GM19397 (cell line): ENCODE data around the gene SERTM2.
A peak's percentile ranks its signal among the peaks of the same experiment; 100 is the strongest.
"Not testable (repeated sequence)": the region's sequence is repeated elsewhere in the genome, so short reads cannot be mapped to it uniquely, and the experiment has no call there.

Source experiments
- ATAC-seq: cut with Tn5 transposase; IDR thresholded peaks from one replicate; pipeline ENCODE4 v1.9.1; 2021; ENCODE audit warnings: mild to moderate bottlenecking, moderate library complexity; ENCODE audit not compliant: unreplicated experiment

The SERTM2 gene

DNA sequence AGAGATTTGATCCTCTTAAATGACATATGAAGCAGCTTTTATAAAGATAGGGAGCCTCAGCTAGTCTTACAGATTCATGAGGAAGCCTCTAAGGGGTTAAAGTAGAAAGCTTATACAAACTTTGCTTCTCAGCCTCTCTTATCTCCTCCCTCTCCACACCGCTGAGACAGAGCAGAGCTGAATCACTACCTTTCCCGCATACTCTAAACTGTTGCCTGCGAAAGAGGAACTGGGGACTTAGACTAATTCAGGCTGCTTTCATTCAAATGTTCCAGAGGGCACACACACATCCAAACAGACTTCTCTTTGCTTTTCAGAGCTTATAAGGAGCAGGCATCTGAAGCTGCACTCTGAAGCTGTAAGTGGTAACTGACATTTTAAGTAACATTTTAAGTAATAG lies at the start of gene SERTM2:
TSS of gene SERTM2 (plus strand) at position 169 of the 400 bp plus-strand sequence. CDS start 7,213 bp downstream, outside the sequence.
- ATAC-seq, result peak; percentile 93

DNA sequence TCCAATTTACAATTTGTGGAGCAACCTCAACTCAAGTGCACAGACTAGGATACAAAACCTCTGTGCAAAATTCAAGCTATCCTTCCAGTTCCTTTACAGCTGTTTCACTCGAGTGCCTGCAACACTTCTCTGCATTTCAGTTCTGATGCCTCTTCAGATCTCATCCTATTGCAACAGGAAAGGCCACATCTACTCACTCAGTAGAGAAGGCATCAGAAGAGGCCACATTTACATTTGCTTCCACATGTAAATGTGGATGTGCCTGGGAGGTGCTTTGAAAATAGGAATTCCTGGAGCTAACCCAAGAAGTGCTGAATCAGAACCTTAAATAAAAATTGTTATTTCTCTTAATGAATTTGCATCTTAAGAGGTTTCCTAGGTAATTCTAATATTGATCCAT lies 45.8 kb upstream of the SERTM2 start:
- no peak for ATAC-seq

DNA sequence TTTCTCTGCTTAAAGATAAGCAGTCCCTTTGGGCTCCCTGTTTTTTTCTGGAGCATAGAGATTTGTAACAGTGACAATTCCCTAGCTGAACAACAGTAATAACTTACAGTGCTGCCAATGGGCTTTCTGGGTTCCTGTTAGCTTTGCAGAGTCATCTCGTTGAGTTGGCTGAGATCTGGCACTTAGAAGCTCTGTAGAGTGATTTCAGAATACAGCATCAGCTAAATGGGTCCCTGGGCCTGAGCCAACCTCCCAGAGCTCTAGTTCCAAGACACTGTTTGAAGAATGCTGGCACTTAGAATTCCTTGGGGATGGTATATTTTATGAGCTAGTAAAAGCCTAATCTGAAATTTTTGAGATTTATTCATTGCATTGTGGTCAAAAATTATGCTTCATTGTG lies 43.5 kb upstream of the SERTM2 start:
- ATAC-seq, result no peak

DNA sequence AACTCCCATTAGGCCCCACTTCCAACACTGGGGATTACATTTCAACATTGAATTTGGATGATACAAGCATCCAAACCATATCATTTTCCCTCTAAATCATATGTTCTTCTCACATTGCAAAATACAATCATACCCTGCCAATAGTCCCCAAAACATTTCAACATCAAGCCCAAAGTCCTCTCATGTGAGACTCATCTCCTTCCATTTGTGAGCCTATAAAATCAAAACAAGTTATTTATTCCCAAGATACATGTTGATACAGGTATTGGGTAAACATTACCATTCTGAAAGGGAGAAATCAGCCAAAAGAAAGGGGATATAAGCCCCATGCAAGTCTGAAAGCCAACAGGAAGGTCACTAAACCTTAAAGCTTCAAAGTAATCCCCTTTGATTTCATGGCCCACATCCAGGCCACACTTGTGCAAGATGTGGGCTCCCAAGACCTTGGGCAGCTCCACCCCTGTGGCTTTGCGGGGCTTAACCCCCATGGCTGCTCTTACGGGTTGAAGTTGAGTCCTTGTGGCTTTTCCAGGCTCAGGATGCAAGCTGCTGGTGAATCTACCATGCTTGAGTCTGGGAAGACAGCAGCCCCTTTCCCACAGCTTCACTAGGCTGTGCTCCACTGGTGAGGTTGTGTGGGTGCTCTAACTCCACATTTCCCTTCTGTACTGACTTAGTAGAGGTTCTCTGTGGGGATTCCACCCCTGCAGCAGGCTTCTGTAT lies 40.6 kb upstream of the SERTM2 start:
- ATAC-seq, result no peak

DNA sequence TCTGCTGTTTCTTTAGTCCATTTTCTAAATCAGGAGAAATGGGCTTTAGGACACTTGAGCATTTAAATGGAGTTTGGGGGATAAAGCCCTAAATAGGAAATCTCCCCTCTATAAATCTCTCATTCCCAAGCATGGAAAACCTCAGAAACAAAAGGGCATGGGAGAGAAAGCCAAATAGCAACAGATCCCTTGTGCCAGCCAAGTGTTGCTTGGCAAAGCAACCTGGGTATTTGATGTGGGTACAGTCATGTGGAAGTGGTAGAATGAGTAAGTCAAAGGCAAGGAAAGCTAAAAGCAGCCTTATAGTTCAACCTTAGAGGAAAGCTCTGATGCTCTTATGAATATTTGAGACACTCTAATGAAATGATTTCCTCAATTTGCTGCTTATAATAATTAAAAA lies 29.5 kb upstream of the SERTM2 start:
- ATAC-seq, result no peak

DNA sequence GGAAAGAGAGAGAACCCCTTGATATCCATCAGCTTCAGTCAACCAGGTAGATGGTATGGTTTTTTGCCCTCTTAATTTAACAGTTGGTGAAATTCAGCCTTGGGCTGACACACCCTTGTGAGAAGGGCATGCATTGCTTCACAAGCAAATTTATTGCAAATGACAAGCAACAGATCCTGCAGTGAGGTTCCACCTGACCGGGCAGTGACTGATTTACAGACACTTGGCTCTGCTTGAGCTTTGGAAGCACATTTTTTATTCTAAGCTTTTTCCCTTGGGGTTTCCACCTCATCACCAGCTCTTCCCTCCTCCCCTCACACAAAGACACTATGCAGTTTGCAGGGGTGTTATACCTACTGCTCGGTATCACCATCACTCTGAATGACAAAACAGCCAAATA lies 28.3 kb upstream of the SERTM2 start:
- peak; percentile 53 for ATAC-seq

DNA sequence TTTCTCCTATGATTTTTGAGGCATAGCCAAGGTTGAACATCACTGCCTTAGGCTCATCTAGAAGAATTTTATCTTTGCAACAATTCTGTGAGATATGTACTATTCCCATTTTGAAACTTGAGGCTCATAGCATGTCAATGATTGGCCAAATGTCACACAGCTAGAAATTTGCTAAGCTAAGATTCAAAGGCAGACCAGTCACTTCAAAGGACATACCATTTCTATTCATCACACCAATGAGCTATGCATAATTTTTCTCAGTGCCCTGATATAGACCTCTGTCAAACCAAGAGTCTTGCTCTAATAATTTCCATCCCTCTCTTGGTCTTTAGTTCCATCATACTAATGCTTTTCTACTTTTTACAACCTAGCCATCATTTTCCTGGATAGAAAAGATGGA lies 27.6 kb upstream of the SERTM2 start:
- ATAC-seq, result no peak

DNA sequence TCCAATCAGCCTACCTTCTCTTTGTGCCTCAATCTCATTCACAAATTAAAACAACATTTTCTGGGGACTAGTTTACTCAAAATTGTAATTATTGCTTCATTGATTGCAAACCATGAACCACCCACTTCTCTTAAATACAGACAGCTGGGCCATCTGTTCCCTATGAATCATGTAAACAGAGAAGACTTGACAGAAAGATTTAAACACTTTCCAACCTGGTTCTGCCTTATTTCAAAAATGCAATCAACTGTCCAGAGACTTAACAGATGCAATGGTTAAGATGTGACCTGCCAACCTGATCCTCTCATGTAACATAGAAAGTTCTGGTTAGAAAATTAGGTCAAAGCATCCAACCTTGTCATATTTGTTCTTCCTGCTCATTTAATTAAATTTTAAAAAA lies 20.8 kb upstream of the SERTM2 start:
- ATAC-seq, result no peak

DNA sequence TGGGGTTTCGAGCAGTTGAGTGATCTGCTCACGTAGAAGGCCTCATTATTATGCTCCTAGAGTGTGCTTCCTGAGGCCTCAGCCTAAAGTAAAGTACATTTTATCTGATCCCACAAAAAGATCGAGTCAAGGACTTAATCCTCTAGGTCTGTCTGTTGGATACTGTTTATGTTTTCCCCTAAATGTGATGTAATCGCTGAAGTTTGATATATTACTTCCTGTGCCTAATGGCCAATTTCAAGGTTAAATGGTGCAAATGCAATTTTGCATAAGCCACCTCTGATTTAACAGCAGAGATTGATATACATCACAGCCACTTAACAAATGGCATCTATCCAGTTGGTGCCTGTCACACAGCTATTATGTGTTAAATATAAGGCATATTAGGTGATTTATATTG lies 19.4 kb upstream of the SERTM2 start:
- no peak for ATAC-seq

DNA sequence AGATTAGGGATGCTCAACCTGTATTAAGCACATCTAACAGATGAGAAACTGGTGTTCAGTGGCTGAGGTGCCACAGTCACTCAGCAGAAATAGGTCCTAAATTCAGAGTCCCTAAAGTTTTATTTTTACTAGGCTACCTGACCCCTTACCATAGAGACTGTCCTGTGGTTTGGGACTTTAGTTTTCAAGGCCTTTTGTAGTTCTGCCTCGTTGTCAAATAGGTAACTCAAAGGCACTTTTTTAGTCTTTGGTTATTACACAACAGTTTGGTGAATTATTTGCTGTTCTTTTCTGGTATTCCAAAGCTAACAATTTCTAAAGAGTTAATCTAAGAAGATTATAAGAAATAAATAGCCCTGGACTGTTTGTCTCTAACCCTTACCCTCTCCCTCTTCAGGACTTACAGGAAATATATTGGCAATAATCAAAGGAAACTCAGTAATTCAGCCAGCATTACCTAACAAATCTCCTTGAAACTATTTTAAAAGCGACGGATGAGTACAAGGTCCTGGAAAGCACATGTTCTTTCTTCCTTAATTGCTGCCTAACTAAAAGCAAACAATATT lies 12.8 kb upstream of the SERTM2 start:
- no peak for ATAC-seq

DNA sequence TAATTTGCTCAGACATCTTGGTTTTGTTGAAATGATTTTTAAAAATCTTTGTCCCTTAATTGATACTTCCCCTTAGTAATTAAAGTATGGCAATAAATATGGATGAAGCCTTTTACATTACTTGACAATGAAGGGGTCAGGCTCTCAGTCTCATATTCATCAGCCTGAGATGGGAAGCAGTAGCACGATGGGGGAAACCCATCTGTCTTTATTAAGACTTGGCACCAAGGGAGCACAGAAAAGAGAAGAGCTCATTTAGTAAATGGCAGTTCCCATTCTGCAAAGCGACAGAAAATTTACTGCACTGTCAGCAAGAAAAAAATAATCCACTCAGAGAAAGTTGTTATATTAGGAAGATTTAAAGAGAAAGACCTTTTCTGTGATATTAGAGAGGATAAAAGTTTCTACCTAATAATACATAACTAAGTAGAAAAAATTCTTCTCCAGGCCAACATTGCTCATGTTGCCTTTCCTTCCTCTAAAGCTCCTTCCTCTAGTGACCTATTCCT lies 7.9 kb upstream of the SERTM2 start:
- no peak for ATAC-seq

DNA sequence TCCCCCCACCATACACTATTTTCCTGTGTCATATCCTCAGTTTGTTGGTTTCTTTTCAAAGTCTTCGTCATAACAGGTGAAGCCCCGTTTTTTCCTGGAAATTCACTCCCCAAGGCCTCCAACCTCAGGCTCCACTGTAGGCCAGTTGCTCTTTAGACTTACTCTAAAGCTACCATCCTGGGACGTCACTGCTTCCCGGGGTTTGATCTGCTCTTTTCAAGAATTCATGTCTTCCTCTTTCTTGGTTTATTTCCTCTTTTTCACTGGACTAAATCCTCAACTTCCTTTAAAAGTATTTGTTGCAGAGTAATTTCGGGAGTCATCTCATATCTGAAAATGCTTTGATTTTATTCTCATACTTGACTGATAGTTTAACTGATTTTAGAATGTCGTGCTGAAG lies 6.5 kb upstream of the SERTM2 start:
- ATAC-seq, result no peak

DNA sequence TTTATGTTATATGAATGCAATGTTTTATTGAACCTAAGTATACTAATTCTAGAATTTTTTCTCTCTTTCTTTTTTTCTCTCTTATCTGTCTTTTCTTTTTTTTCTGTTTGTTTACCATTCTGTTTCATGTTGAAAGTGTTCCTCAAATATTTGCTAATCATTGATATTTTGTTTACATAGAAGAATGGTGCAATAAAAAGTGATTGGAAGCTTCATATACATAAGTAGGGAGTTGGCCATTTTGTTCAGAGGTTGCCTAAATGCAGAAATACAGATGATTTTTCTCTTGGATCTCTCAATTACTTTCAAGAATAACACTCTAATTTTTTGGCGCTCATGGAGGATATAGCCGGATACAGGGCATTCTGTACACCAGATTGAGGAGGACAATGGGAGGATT lies 5.7 kb upstream of the SERTM2 start:
- ATAC-seq, result no peak

DNA sequence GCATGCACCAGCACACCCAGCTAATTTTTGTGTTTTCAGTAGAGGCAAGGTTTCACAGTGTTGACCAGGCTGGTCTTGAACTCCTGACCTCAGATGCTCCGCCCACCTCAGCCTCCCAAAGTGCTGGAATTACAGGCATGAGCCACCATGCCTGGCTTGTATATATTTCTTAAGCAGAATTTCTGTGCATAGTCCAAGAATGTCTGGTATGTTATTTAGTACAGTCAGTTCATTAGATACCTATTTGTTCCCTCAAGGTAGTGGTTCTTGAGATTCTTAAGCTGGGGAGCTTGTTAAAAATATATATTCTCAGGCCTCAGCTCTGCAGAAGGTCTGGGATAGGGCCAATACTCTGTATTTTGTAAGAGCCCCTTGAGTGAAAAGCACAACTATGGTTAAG lies 4.6 kb upstream of the SERTM2 start:
- no peak for ATAC-seq

DNA sequence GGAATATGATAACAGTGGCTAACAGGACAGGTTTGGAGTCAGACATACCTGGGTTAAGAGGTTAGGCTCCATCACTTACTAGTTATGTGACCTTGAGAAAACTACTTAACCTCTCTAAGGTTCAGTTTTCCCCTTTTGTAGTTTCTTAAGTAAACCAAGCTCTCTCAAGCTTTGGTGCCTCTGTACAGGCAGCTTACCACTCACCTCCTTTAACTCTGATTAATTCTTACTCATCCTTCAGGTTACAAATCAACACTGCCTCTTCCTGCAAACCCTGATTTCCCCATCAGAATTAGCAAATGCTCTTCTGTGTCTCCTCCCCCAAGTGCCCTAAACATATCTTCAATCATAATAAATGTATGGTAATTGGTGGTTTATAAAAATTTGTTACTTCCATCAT lies 3.5 kb upstream of the SERTM2 start:
- ATAC-seq, result no peak

DNA sequence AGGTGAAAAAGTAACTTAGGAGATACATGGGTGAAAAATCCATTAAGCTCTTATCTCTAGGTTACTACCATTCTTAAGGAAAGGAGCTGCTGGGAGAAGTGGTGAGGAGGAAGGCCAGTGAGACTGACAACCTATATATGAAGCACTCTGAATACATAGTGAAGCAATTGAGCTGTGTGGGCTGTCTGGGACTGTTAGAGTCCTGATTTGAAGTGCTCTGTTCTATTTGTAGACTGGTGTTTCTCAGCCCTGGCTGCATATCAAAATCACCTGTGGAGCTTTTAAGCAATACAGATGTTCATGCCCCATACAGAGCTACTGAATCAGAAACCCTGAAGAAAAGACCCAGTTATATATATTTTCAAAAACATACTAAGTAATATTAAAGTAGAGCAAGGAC lies 3.9 kb downstream of the SERTM2 start:
- ATAC-seq, result no peak

DNA sequence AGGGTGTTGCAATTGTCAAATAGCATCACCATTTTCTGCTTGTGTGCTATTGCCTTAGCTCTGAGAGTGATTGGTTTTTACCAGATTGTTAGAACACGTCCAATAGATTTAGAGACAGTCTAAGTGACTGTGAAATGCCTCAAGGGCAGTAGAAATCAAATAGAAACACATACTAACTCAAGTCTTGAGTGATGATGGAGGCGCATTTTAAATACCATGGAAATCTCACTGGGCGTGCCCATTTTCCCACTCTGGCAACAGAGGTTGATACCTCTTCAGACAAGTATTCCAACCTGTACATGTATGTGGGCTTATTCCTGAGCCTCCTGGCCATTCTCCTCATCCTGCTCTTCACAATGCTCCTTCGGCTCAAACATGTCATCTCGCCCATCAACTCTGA lies 7.2 kb downstream of the SERTM2 start:
- no peak for ATAC-seq

DNA sequence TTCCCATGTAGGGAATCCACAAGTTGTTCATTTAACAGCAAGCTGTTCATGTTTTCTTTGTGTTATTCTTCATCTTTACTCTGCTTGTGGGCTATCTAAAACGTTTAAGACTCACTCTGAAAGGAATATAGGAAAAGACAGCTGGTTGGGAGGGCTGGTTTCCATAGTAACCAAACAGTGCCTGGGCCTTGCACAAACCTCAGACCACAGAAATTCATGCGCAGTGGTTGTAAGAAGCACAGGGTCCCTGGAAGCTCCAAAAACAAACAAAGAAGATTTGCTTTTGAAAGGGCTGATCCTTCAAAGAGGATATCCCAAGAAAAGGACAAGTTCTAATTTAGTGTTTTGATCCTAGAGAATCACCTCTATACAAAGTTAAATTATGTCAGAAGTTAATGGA lies 7.8 kb downstream of the SERTM2 start:
- no peak for ATAC-seq

DNA sequence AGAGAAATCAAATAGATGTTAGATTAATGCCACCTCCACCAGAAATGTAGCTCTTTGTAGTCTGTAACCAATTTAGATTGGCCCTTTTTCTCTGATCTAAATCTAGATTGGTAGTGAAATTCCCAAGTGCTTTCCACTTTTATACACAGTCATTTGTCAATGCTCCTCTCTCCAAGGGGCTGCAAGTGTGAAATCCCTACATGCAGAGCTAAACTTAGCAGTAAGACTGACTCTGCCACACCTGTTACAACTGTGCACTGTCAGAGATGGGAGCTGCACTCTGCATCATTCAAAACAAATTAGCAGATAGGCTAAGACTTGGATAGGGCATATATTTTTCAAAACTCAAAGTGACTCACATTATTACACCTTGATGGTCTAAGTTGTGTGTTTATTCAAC lies 9.1 kb downstream of the SERTM2 start:
- no peak for ATAC-seq

DNA sequence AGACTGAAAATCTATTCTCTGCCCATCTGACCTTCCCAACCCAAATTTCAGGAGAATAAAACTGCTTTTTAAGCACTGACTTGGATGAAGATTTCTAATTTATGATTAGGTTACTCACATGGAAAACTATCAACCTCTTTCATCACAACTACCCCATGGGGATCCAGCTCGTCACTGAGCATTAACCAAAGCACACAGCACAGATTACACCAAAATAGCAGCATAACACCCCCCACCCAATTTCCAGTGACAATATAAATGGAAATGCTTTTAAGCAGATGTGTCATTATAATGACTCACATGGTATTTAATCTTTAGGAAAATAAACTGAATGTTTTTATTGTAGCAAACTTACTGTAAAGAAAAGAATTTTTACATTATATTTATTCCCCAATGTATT lies 9.7 kb downstream of the SERTM2 start:
- ATAC-seq, result no peak

DNA sequence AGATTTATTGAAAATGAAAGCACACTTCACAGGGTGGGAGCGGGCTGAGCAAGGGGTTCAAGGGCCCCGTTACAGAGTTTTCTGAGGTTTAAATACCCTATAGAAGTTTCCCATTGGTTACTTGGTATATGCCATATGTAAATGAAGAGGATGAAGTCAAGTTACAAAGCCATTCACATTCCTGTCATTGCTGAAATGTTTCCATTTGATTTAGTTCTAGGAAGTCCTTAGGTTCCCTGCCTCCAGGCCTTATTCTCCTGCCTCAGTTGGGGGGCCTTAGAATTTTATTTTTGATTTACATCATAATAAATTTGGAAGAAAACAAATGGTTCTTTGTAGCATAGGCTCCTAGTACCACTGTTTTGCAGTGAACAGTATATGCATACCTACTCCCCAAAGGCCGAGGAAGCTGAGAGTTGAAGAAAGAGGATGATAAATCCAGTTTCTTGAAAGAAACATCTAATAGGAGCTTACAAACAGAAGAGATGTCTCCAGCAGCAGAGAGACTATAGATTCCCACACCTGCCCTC lies 31.8 kb downstream of the SERTM2 start:
- ATAC-seq, result no peak

DNA sequence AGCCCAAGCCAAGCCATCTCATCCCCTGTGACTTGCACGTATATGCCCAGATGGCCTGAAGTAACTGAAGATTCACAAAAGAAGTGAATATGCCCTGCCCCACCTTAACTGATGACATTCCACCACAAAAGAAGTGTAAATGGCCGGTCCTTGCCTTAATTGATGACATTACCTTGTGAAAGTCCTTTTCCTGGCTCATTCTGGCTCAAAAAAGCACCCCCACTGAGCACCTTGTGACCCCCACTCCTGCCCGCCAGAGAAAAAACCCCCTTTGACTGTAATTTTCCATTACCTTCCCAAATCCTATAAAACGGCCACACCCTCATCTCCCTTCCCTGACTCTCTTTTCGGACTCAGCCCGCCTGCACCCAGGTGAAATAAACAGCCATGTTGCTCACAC lies 37.8 kb downstream of the SERTM2 start:
- not testable (repeated sequence) for ATAC-seq
